Measurements from ENCODE around the gene DLG2. TPM values are rescaled to one million over a fixed set of nuclear protein-coding genes. Genes with fewer than 3 reads are reported as not detected.

DLG2 gene
- total and polyA plus RNA-seq, 2 of the 8 experiments (the other 6 are each of a cell fraction or from before 2014, with no cell fraction given) = 1.7 to 14.3 TPM

DNA sequence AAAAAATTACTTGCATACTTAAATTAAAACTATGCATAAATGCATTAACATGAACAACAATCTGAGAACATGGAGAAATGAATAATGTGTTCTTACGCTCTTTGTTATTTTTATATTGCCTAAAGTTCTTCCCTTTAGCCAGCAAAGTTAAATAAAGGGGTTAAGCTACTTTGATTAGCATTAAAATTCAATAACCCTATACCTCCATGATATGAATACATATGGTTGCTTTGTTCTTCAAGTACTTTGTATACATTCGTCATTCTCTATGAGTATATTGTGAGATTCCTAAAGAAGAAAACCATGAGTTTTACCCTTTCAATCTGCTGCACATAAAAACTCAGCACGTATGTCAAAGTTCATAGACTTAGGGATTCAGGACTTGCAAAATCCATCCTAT lies 578.3 kb downstream of the DLG2 start:
- Histone ChIP-seq H2BK12ac (ENCODE audit: low read depth, low read length) (no peak overlapping the region), H3K14ac (ENCODE audit: insufficient read length) (no peak overlapping the region), H4K8ac (ENCODE audit: extremely low read depth, insufficient read depth, low read length) (no peak overlapping the region), H2BK5ac (ENCODE audit: low read depth, low read length) (no peak overlapping the region), H2BK120ac (replicated peaks; ENCODE audit: low read depth, low read length) (no peak overlapping the region), H2BK20ac (ENCODE audit: low read length) (no peak overlapping the region), H4K5ac (ENCODE audit: insufficient read length, low read depth, low read length) (no peak overlapping the region), H3K23ac (ENCODE audit: insufficient read length) (no peak overlapping the region), H3K4me1 (replicated peaks in 1 of 4; ENCODE audit: control insufficient read depth in 3 of 4, insufficient read depth in 4 of 4, low read length in 3 of 4) (peaks cover 0 to 3% (median 0%) of the 10 kb centered on the region in 4 experiments; a peak in 1 of 7 replicates), H3K4ac (replicated peaks; ENCODE audit: insufficient read length, low read depth, low read length) (no peak overlapping the region), H4K20me1 (replicated peaks in 1 of 2; ENCODE audit: control insufficient read depth in 1 of 2, insufficient read depth in 2 of 2, low read length in 2 of 2) (no peaks in the 10 kb centered on the region), H2AFZ (ENCODE audit: low read length) (no peak overlapping the region), H3K9ac (replicated peaks in 1 of 4; ENCODE audit: extremely low read depth in 1 of 4, low read depth in 3 of 4, low read length in 3 of 4) (no peak overlapping the region), H3K79me1 (ENCODE audit: low read depth, low read length) (no peaks in the 10 kb centered on the region), H3K56ac (replicated peaks; ENCODE audit: insufficient read length, low read depth, low read length) (no peak overlapping the region), H3K18ac (ENCODE audit: extremely low read depth, low read length) (no peak overlapping the region), H4K91ac (replicated peaks; ENCODE audit: insufficient read length, low read length) (no peak overlapping the region), H2BK15ac (ENCODE audit: low read length) (no peak overlapping the region), H3K4me3 (ENCODE audit: extremely low read depth in 1 of 4, insufficient read depth in 2 of 4, low read depth in 3 of 4, low read length in 4 of 4) (no peak overlapping the region), H3K9me3 (ENCODE audit: insufficient read depth in 2 of 2, low read depth in 1 of 2, low read length in 1 of 2) (no peaks in the 10 kb centered on the region), H3K27ac (ENCODE audit: low read depth, low read length) (no peak overlapping the region), H2AK5ac (ENCODE audit: low read depth, low read length) (no peak overlapping the region), H3K79me2 (ENCODE audit: control insufficient read depth in 1 of 2, insufficient read depth in 2 of 2, low read length in 2 of 2) (no peaks in the 10 kb centered on the region), H3K36me3 (ENCODE audit: control insufficient read depth in 2 of 4, insufficient read depth in 4 of 4, low read length in 3 of 4) (no peaks in the 10 kb centered on the region), H3K27me3 (replicated peaks in 1 of 4; ENCODE audit: control insufficient read depth in 3 of 4, extremely low read depth in 1 of 4, insufficient read depth in 3 of 4, low read length in 3 of 4) (no peaks in the 10 kb centered on the region), H3K23me2 (ENCODE audit: low read depth, low read length) (no peaks in the 10 kb centered on the region; the same call in 1 of the 2 replicates), H3K4me2 (ENCODE audit: insufficient read depth in 1 of 2, low read depth in 2 of 2, low read length in 2 of 2) (no peak overlapping the region)
- ChIA-PET CTCF (ENCODE audit: partially characterized antibody) (no interaction called here), POLR2A (ENCODE audit: partially characterized antibody) (no interaction called here)
- DNase-seq (ENCODE audit: low read depth in 1 of 2, low spot score in 2 of 2) (no peak), FAIRE-seq (no peak)
- WGBS, 2 experiments (ENCODE audit: extremely low coverage in 1 of 2, insufficient coverage in 1 of 2, insufficient read length in 1 of 2, insufficient replicate concordance in 2 of 2, low coverage in 1 of 2, low lambda C conversion rate in 2 of 2, missing lambda C conversion rate in 1 of 2) = 91% methylated on average over 3 of the region's 3 CpGs; no CpG with 5 or more reads in 1 of the 2 experiments
- TF ChIP-seq SRF (IDR thresholded peaks at IDR 0.05; ENCODE audit: low read depth, low read length) (no peak), SP1 (IDR thresholded peaks at IDR 0.05; ENCODE audit: low read depth, low read length) (no peak)
